SK-N-MC (cell line): ENCODE measurements around the gene DGCR2.
"Not testable (repeated sequence)": the region's sequence is repeated elsewhere in the genome, so short reads cannot be mapped to it uniquely, and the experiment has no call there.

Experiments
- EZH2 ChIP-seq: fragments of 200-600 bp; sonication (generic); IDR thresholded peaks from one replicate; pipeline ENCODE4 v1.6.1; 2017; ENCODE audit warnings: antibody characterized with exemption
- FOXP2 ChIP-seq: optimal IDR thresholded peaks from 2 replicates; pipeline ENCODE3; 2011; ENCODE audit warnings: mild to moderate bottlenecking, moderate library complexity; ENCODE audit not compliant: insufficient read depth; ENCODE audit errors: extremely low read length, control extremely low read depth
- POLR2AphosphoS5 ChIP-seq: IDR thresholded peaks from 2 replicates; pipeline ENCODE4 v1.6.1; 2012; ENCODE audit warnings: mild to moderate bottlenecking, low read depth, low read length, borderline replicate concordance

- TF ChIP-seq EZH2, POLR2AphosphoS5, FOXP2: not testable (repeated sequence)
Measured at GRCh38 chr22:19034031-19034723, 88.0 kb downstream of the DGCR2 start.
